H1 (cell line): ENCODE data around the gene FAM222B. TPM values are rescaled to one million over a fixed set of nuclear protein-coding genes. Genes with fewer than 3 reads are reported as not detected.
A peak's percentile ranks its signal among the peaks of the same experiment; 100 is the strongest.

Experiments used
- CTCF ChIA-PET: fragments of 300-600 bp; sonication (Branson Sonifier 250); formaldehyde crosslinking; loops from one replicate; lab custom pipeline; 2021; ENCODE audit not compliant: partially characterized antibody; lab: Charles Lee
- POLR2A ChIA-PET: fragments of 300-600 bp; sonication (Branson Sonifier 250); formaldehyde crosslinking; loops from one replicate; lab custom pipeline; 2021; ENCODE audit warnings: inconsistent platforms; ENCODE audit not compliant: partially characterized antibody; lab: Charles Lee
- DNase-seq, 2 experiments: peaks; one replicate each; pipeline versions ENCODE4 v3.0.0 to v3.0.0-alpha.2; 2010 to 2022; ENCODE audit warnings: low spot score in 2 of 2, low read depth in 1 of 2, mixed read lengths in 1 of 2
- FAIRE-seq: peaks from 2 replicates; lab custom pipeline; 2011; peaks lifted over from hg19 to GRCh38; lab: Jason Lieb, UNC
- H2AFZ ChIP-seq: 2 replicates; pipeline ENCODE4 v1.8.1; 2012; ENCODE audit warnings: low read length, inconsistent platforms
- H2AK5ac ChIP-seq: 2 replicates; pipeline ENCODE4 v1.6.1; 2013; ENCODE audit warnings: low read depth, low read length
- H2BK120ac ChIP-seq: replicated peaks from 2 replicates; pipeline ENCODE3; 2013; ENCODE audit warnings: low read depth, low read length, inconsistent platforms
- H2BK12ac ChIP-seq: 2 replicates; pipeline ENCODE4 v1.6.1; 2013; ENCODE audit warnings: low read depth, low read length
- H2BK15ac ChIP-seq: 2 replicates; pipeline ENCODE4 v1.6.1; 2013; ENCODE audit warnings: low read length
- H2BK20ac ChIP-seq: 2 replicates; pipeline ENCODE4 v1.6.1; 2013; ENCODE audit warnings: low read length
- H2BK5ac ChIP-seq: 2 replicates; pipeline ENCODE4 v1.6.1; 2013; ENCODE audit warnings: low read depth, low read length
- H3K14ac ChIP-seq: 2 replicates; pipeline ENCODE4 v1.6.1; 2013; ENCODE audit warnings: inconsistent platforms; ENCODE audit not compliant: insufficient read length
- H3K18ac ChIP-seq: 2 replicates; pipeline ENCODE4 v1.6.1; 2013; ENCODE audit warnings: low read length; ENCODE audit errors: extremely low read depth
- H3K23ac ChIP-seq: 2 replicates; pipeline ENCODE4 v1.6.1; 2013; ENCODE audit warnings: inconsistent platforms; ENCODE audit not compliant: insufficient read length
- H3K23me2 ChIP-seq: 2 replicates; pipeline ENCODE4 v1.6.1; 2013; ENCODE audit warnings: low read depth, low read length
- H3K27ac ChIP-seq: 2 replicates; pipeline ENCODE4 v1.6.1; 2011; ENCODE audit warnings: low read depth, low read length, inconsistent platforms
- H3K27me3 ChIP-seq, 4 experiments: replicated peaks in 1 of 4; 1 replicate in 1 of 4; 2 replicates in 3 of 4; pipeline versions ENCODE4 v1.6.1 to v1.8.1; 2011 to 2013; ENCODE audit warnings: low read length in 3 of 4, mild to moderate bottlenecking in 3 of 4, inconsistent platforms in 2 of 4, mixed read lengths in 2 of 4, moderate library complexity in 1 of 4; ENCODE audit not compliant: control insufficient read depth in 3 of 4, insufficient read depth in 3 of 4; ENCODE audit errors: extremely low read depth in 1 of 4
- H3K36me3 ChIP-seq, 4 experiments: 2 replicates each; pipeline versions ENCODE4 v1.6.1 to v1.8.1; 2011 to 2013; ENCODE audit warnings: mild to moderate bottlenecking in 4 of 4, low read length in 3 of 4, moderate library complexity in 2 of 4, control low read depth in 1 of 4, inconsistent platforms in 1 of 4; ENCODE audit not compliant: insufficient read depth in 4 of 4, control insufficient read depth in 2 of 4
- H3K4ac ChIP-seq: replicated peaks from 2 replicates; pipeline ENCODE3; 2013; ENCODE audit warnings: low read length, low read depth, mixed read lengths, inconsistent platforms; ENCODE audit not compliant: insufficient read length
- H3K4me1 ChIP-seq, 4 experiments: replicated peaks in 1 of 4; 1 replicate in 1 of 4; 2 replicates in 3 of 4; pipeline versions ENCODE4 v1.6.1 to v1.8.1; 2011 to 2013; ENCODE audit warnings: low read length in 3 of 4, inconsistent platforms in 2 of 4, mixed read lengths in 1 of 4; ENCODE audit not compliant: insufficient read depth in 4 of 4, control insufficient read depth in 3 of 4
- H3K4me2 ChIP-seq, 2 experiments: 2 replicates each; pipeline versions ENCODE4 v1.6.1 to v1.8.1; 2011 to 2013; ENCODE audit warnings: low read depth in 2 of 2, low read length in 2 of 2, control low read depth in 1 of 2, inconsistent platforms in 1 of 2, mild to moderate bottlenecking in 1 of 2; ENCODE audit not compliant: insufficient read depth in 1 of 2
- H3K4me3 ChIP-seq, 4 experiments: fragments of 200-600, 300-600 bp in 1 of 4; sonication (generic), shearing (Covaris generic), sonication (Bioruptor Twin) in 1 of 4; 2 replicates each; pipeline versions ENCODE4 v1.5.1 to v1.8.1; 2011 to 2016; ENCODE audit warnings: low read length in 4 of 4, low read depth in 3 of 4, control low read depth in 2 of 4, inconsistent platforms in 2 of 4, mild to moderate bottlenecking in 2 of 4, mixed read lengths in 1 of 4, moderate library complexity in 1 of 4; ENCODE audit not compliant: insufficient read depth in 2 of 4; ENCODE audit errors: extremely low read depth in 1 of 4
- H3K56ac ChIP-seq: replicated peaks from 2 replicates; pipeline ENCODE3; 2013; ENCODE audit warnings: low read depth, mild to moderate bottlenecking, mixed read lengths, low read length, inconsistent platforms; ENCODE audit not compliant: insufficient read length
- H3K79me1 ChIP-seq: 2 replicates; pipeline ENCODE4 v1.6.1; 2013; ENCODE audit warnings: low read depth, low read length, control low read depth
- H3K79me2 ChIP-seq, 2 experiments: 2 replicates each; pipeline versions ENCODE4 v1.6.1 to v1.8.1; 2012 to 2013; ENCODE audit warnings: low read length in 2 of 2, mild to moderate bottlenecking in 2 of 2, inconsistent platforms in 1 of 2; ENCODE audit not compliant: insufficient read depth in 2 of 2, control insufficient read depth in 1 of 2
- H3K9ac ChIP-seq, 4 experiments: replicated peaks in 1 of 4; 1 replicate in 1 of 4; 2 replicates in 3 of 4; pipeline versions ENCODE4 v1.6.1 to v1.8.1; 2011 to 2013; ENCODE audit warnings: low read depth in 3 of 4, low read length in 3 of 4, control low read depth in 2 of 4, mild to moderate bottlenecking in 2 of 4, moderate library complexity in 2 of 4, inconsistent platforms in 1 of 4; ENCODE audit errors: extremely low read depth in 1 of 4
- H3K9me3 ChIP-seq, 2 experiments: 2 replicates each; pipeline versions ENCODE4 v1.6.1 to v1.8.1; 2012 to 2013; ENCODE audit warnings: mild to moderate bottlenecking in 2 of 2, moderate library complexity in 2 of 2, control low read depth in 1 of 2, inconsistent platforms in 1 of 2, low read depth in 1 of 2, low read length in 1 of 2, mixed read lengths in 1 of 2; ENCODE audit not compliant: insufficient read depth in 2 of 2
- H4K20me1 ChIP-seq, 2 experiments: replicated peaks in 1 of 2; 2 replicates each; pipeline versions ENCODE3 to v1.8.1; 2011 to 2013; ENCODE audit warnings: inconsistent platforms in 2 of 2, low read length in 2 of 2, mild to moderate bottlenecking in 1 of 2; ENCODE audit not compliant: insufficient read depth in 2 of 2, control insufficient read depth in 1 of 2
- H4K5ac ChIP-seq: 2 replicates; pipeline ENCODE4 v1.6.1; 2013; ENCODE audit warnings: low read length, low read depth, mixed read lengths, inconsistent platforms; ENCODE audit not compliant: insufficient read length
- H4K8ac ChIP-seq: 2 replicates; pipeline ENCODE4 v1.8.0; 2013; ENCODE audit warnings: mild to moderate bottlenecking, moderate library complexity, low read length, inconsistent platforms; ENCODE audit not compliant: insufficient read depth; ENCODE audit errors: extremely low read depth
- H4K91ac ChIP-seq: replicated peaks from 2 replicates; pipeline ENCODE3; 2013; ENCODE audit warnings: low read length, mixed read lengths, inconsistent platforms; ENCODE audit not compliant: insufficient read length
- CEBPB ChIP-seq: IDR thresholded peaks from 2 replicates; pipeline ENCODE4 v1.6.1; 2012; ENCODE audit warnings: low read depth, low read length
- EGR1 ChIP-seq: IDR thresholded peaks from 2 replicates; pipeline ENCODE4 v1.6.1; 2011; ENCODE audit warnings: low read depth, low read length, borderline replicate concordance
- GABPA ChIP-seq: IDR thresholded peaks from 2 replicates; pipeline ENCODE4 v1.6.1; 2011; ENCODE audit warnings: mild to moderate bottlenecking, low read length, moderate library complexity, borderline replicate concordance; ENCODE audit not compliant: insufficient read depth
- KDM1A ChIP-seq: fragments of 200-600, 300-600 bp; sonication (generic); IDR thresholded peaks from 2 replicates; pipeline ENCODE4 v1.7.1; 2016; ENCODE audit warnings: mild to moderate bottlenecking, low read length, borderline replicate concordance
- KDM4A ChIP-seq: IDR thresholded peaks from one replicate; pipeline ENCODE4 v1.7.1; 2012; ENCODE audit warnings: low read depth, mild to moderate bottlenecking, moderate library complexity, low read length, inconsistent platforms; ENCODE audit not compliant: severe bottlenecking
- POU5F1 ChIP-seq: IDR thresholded peaks from 2 replicates; pipeline ENCODE4 v1.6.1; 2011; ENCODE audit warnings: low read depth, mild to moderate bottlenecking, low read length, moderate library complexity
- SIRT6 ChIP-seq: IDR thresholded peaks from one replicate; pipeline ENCODE4 v1.7.1; 2012; ENCODE audit warnings: low read length, inconsistent platforms
- SP1 ChIP-seq: IDR thresholded peaks from 2 replicates; pipeline ENCODE4 v1.6.1; 2011; ENCODE audit warnings: low read depth, low read length
- TAF1 ChIP-seq: IDR thresholded peaks from 2 replicates; pipeline ENCODE4 v1.6.1; 2011; ENCODE audit warnings: mild to moderate bottlenecking, low read depth, low read length
- TBP ChIP-seq: IDR thresholded peaks from 2 replicates; pipeline ENCODE4 v1.6.1; 2011; ENCODE audit warnings: low read depth, low read length, improper control_type of control experiment
- WGBS, 2 experiments: shearing (Covaris generic) in 1 of 2; methylation state at CpG; one replicate each; pipeline versions ENCODE4 v1.1.6 to v1.1.7; 2013 to 2015; ENCODE audit warnings: low lambda C conversion rate in 2 of 2, mixed read lengths in 2 of 2, inconsistent platforms in 1 of 2, low coverage in 1 of 2, missing lambda C conversion rate in 1 of 2; ENCODE audit not compliant: insufficient replicate concordance in 2 of 2, insufficient coverage in 1 of 2, insufficient read length in 1 of 2; ENCODE audit errors: extremely low coverage in 1 of 2, missing lambda C conversion rate in 1 of 2; 5-methylcytosine and 5-hydroxymethylcytosine counted together
- polyA plus RNA-seq, 7 experiments: library from polyadenylated mRNA; depleted of rRNA in 3 of 7; stranded (reverse) in 5 of 7; unstranded in 2 of 7; fragments of >200 nt in 5 of 7; fragments of 200-250 nt in 2 of 7; gene quantifications; 1 replicate in 5 of 7; 2 replicates in 1 of 7; 4 replicates in 1 of 7; pipeline versions ENCODE4 v1.2.1 to v1.2.3, GENCODE V29; 2011 to 2013; ENCODE audit warnings: missing spikeins in 2 of 7, mixed read lengths in 2 of 7
- total RNA-seq: library from RNA; stranded (reverse); fragmentation: NEBNext Ultra II Directional; extraction: Animal tissue kit (Norgen Biotek cat#: 25700); gene quantifications from 2 replicates; pipeline ENCODE4 v1.2.1, GENCODE V29; 2021

FAM222B gene
- total and polyA plus RNA-seq, 2 of the 8 experiments (the other 6 are each of a cell fraction or from before 2014, with no cell fraction given) = 42.1 to 81.7 TPM

- Histone ChIP-seq H2BK5ac (peak overlapping the region; percentile 53; the same call in 1 of the 2 replicates), H3K4me1 (peaks cover 3 to 10% (median 7%) of the 10 kb centered on the region in 4 experiments; a peak in 6 of 7 replicates), H2BK20ac (no peak overlapping the region), H3K56ac (no peak overlapping the region), H3K36me3 (peaks cover 3 to 19% (median 6%) of the 10 kb centered on the region in 4 experiments; a peak in 5 of 8 replicates), H3K79me2 (peaks cover 6 to 86% of the 10 kb centered on the region in 2 experiments), H3K23ac (no peak overlapping the region), H2AFZ (no peak overlapping the region), H3K9ac (no peak overlapping the region; a peak in 2 of 7 replicates), H3K4me3 (peak overlapping the region in 3 of 4 experiments; percentile 1 to 45 (median 4); a peak in 4 of 8 replicates), H3K27me3 (no peaks in the 10 kb centered on the region), H3K4ac (no peak overlapping the region), H2BK12ac (0 out of 2 replicates have a peak overlapping the region, but pooled peaks have one; percentile 28), H4K5ac (peak overlapping the region; percentile 60), H3K14ac (no peak overlapping the region), H3K79me1 (peaks cover 2% of the 10 kb centered on the region; the same call in 1 of the 2 replicates), H4K8ac (no peak overlapping the region), H4K91ac (no peak overlapping the region), H4K20me1 (no peaks in the 10 kb centered on the region), H3K9me3 (no peaks in the 10 kb centered on the region), H3K23me2 (peaks cover 2% of the 10 kb centered on the region; the same call in 1 of the 2 replicates), H3K27ac (peak overlapping the region; percentile 48; the same call in 1 of the 2 replicates), H3K4me2 (peak overlapping the region; percentile 59 to 63), H2AK5ac (no peak overlapping the region), H2BK15ac (no peak overlapping the region), H2BK120ac (peak overlapping the region; percentile 52), H3K18ac (no peak overlapping the region)
- FAIRE-seq (no peak), DNase-seq (no peak)
- 44% methylated on average over 2 of the region's 2 CpGs; no CpG with 5 or more reads in 1 of the 2 experiments for WGBS, 2 experiments
- POLR2A ChIA-PET = interaction anchor here (0.9 to 3.0 kb wide), 14 partner anchors 9 to 84 kb away, joined by 3 to 13 read pairs (median 4); partner anchors contain the start of gene FAM222B
- CTCF ChIA-PET = interaction anchor here (0.8 to 2.2 kb wide), 8 partner anchors 21 to 81 kb away, joined by 3 to 9 read pairs (median 4); partner anchors contain the start of genes FAM222B and TLCD1
- TF ChIP-seq POU5F1 (no peak), TAF1 (no peak), GABPA (no peak), CEBPB (no peak), KDM4A (no peak), SIRT6 (no peak), SP1 (no peak), EGR1 (no peak), KDM1A (no peak), TBP (no peak)
These were observed 34.5 kb downstream of the FAM222B start for GRCh38 chr17:28807925-28808634.
